Naive thymus-derived CD8-positive, alpha-beta T cell (primary cell): ENCODE measurements around the gene EPHA6. TPM values are rescaled to one million over a fixed set of nuclear protein-coding genes. Genes with fewer than 3 reads are reported as not detected.

Experiments
- ATAC-seq, 2 donors: fragments of 150-1000 bp; cut with Tn5 transposase in 1 of 2; sonication (Bioruptor Pico), chemical (Tn5 transposase) in 1 of 2; 1 replicate in 1 of 2; 2 replicates in 1 of 2; pipeline ENCODE4 v1.10.0; 2021; ENCODE audit warnings: mild to moderate bottlenecking in 2 of 2, moderate library complexity in 2 of 2
- POLR2A ChIA-PET: fragments of 350-600 bp; sonication (Branson Sonifier 250); formaldehyde crosslinking; loops from one replicate; lab custom pipeline; 2021; ENCODE audit warnings: antibody characterized with exemption; lab: Charles Lee
- DNase-seq, 10 donors: peaks; one replicate each; pipeline versions ENCODE4 v3.0.0 to v3.0.0-alpha.2; 2020 to 2022
- H3K27ac Mint-ChIP-seq, 10 donors: one replicate each; pipeline ENCODE4 v1.8.0; 2020 to 2022; ENCODE audit warnings: mild to moderate bottlenecking in 10 of 10, mixed read lengths in 10 of 10, moderate library complexity in 4 of 10, inconsistent platforms in 1 of 10
- H3K27me3 Mint-ChIP-seq, 5 donors: one replicate each; pipeline ENCODE4 v1.8.0; 2021 to 2022; ENCODE audit warnings: mixed read lengths in 5 of 5
- H3K36me3 Mint-ChIP-seq, 3 donors: one replicate each; pipeline ENCODE4 v1.8.0; 2020 to 2022; ENCODE audit warnings: mixed read lengths in 3 of 3, mild to moderate bottlenecking in 2 of 3, inconsistent platforms in 1 of 3
- H3K4me1 Mint-ChIP-seq, 4 donors: one replicate each; pipeline ENCODE4 v1.8.0; 2021 to 2022; ENCODE audit warnings: mixed read lengths in 4 of 4
- H3K4me3 Mint-ChIP-seq, 10 donors: one replicate each; pipeline ENCODE4 v1.8.0; 2020 to 2022; ENCODE audit warnings: mild to moderate bottlenecking in 10 of 10, mixed read lengths in 10 of 10, moderate library complexity in 6 of 10, inconsistent platforms in 1 of 10
- H3K9me3 Mint-ChIP-seq, 9 donors: one replicate each; pipeline ENCODE4 v1.8.0; 2020 to 2022; ENCODE audit warnings: mixed read lengths in 9 of 9, mild to moderate bottlenecking in 3 of 9, inconsistent platforms in 1 of 9, moderate library complexity in 1 of 9
- polyA plus RNA-seq, 3 donors: library from polyadenylated mRNA; unstranded; fragments of 300-500 nt; fragmentation: Illumina TruSeq; gene quantifications; one replicate each; pipeline ENCODE4 v1.2.3, GENCODE V29; 2021
- total RNA-seq, 8 experiments: library from RNA in 2 of 8; stranded (reverse) in 2 of 8; gene quantifications; one replicate each; pipeline ENCODE4 v1.2.3 and lab custom pipeline; 2021 to 2026

Gene EPHA6
- total and polyA plus RNA-seq, 5 experiments from 2014 or later, result not detected

DNA sequence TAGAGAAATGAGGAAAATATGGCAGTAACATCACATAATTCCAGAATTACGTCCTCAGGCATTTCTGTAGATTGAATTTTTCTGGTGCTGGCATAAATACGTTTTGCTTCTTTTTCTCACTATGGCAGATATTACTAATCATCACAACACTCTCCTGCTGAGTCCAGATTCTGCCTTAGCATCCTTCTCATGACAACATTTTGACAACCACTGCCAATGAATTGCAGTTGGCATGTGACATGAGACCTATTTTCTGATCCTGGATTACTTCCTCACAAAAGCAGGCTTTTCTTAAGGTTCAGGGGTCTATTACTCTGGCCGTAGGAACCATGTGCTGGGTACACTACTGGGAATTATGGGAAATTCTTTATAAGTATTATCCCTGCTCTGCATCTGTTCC, 927.6 kb downstream of the EPHA6 start:
- ATAC-seq, result no peak
- POLR2A ChIA-PET, result no interaction called here
- no peak for DNase-seq
- Mint-ChIP-seq H3K4me1 (no peaks in the 10 kb centered on the region), H3K27me3 (peaks cover 2 to 11% (median 7%) of the 10 kb centered on the region in 5 donors), H3K9me3 (no peaks in the 10 kb centered on the region), H3K4me3 (no peak overlapping the region), H3K27ac (no peak overlapping the region), H3K36me3 (no peaks in the 10 kb centered on the region)

DNA sequence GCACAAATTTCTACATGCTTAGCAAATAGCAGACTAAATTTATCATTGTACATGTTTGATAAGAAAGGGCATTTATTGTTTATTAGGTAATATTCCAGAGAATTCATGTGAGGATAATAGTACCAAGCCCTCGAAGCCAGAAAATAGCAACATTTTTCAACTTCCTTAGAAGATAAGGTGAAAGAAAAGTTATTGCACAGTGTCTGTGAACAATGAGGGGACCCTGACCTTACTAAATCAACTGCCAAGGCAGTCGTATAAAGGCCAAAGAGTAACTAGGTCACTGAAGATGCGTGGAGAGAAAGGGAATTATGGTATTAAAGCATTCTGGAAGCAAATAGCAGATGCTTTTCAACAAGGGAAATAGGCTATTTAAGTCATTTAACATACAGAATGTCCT, 929.9 kb downstream of the EPHA6 start:
- Mint-ChIP-seq H3K4me1 (no peaks in the 10 kb centered on the region), H3K27me3 (peaks cover 6 to 23% (median 9%) of the 10 kb centered on the region in 5 donors), H3K4me3 (no peak overlapping the region), H3K36me3 (no peaks in the 10 kb centered on the region), H3K27ac (no peak overlapping the region), H3K9me3 (no peaks in the 10 kb centered on the region)
- no peak for DNase-seq
- no peak for ATAC-seq
- POLR2A ChIA-PET, result no interaction called here

DNA sequence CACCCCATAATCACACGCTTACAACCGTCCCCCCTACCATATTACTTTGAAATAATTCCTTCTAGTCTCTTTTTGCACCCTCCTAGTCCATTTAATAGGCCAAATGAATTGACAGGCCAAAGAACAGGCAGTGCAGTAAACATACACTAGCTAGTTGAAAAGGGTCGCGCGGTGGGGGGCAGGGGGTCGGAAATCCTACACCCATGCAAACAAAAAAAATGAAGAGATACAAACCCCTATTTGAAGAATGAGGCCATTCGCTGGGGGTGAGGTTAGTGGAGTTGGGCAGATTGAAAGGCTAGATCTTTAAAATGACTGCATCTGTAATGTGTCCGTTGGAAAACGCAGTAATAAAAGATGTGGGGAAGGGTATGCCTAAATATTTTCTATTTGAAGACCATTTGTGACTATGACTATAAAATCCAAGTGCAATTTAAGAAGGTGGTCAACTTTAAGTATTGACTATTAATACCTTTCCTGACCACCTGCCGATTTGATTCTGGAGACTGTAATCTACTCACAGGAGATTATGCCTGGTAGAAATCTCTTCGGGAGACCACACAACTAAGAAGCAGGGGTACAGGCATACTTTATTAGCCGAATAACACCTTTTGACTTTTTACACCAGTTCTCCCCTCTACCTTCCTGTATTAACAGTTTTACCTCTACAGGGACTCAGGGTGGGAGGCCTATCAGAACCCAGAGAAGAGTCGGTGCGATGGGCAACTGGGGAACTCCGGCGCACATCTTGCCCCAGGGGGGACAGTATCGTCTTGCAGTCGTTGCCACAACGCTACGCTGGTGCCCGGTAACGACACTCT, 949.4 kb downstream of the EPHA6 start:
- peaks cover 0 to 5% (median under 1%) of the 10 kb centered on the region in 5 donors for H3K27me3 Mint-ChIP-seq
- no peak for DNase-seq
- peak overlapping the region; percentile 89 to 99 (median 98) for H3K27ac Mint-ChIP-seq
- ATAC-seq, result peak; percentile 67 to 68
- POLR2A ChIA-PET, result interaction anchor here (1.5 kb wide), 1 partner anchor 58 kb away, joined by 6 read pairs; the partner anchor contains the start of gene CRYBG3
- peaks cover 11 to 36% (median 33%) of the 10 kb centered on the region in 4 donors for H3K4me1 Mint-ChIP-seq
- H3K36me3 Mint-ChIP-seq, result peaks cover 0 to 2% (median 0%) of the 10 kb centered on the region in 3 donors
- H3K4me3 Mint-ChIP-seq, result peak overlapping the region; percentile 92 to 100 (median 98)
- no peaks in the 10 kb centered on the region for H3K9me3 Mint-ChIP-seq

DNA sequence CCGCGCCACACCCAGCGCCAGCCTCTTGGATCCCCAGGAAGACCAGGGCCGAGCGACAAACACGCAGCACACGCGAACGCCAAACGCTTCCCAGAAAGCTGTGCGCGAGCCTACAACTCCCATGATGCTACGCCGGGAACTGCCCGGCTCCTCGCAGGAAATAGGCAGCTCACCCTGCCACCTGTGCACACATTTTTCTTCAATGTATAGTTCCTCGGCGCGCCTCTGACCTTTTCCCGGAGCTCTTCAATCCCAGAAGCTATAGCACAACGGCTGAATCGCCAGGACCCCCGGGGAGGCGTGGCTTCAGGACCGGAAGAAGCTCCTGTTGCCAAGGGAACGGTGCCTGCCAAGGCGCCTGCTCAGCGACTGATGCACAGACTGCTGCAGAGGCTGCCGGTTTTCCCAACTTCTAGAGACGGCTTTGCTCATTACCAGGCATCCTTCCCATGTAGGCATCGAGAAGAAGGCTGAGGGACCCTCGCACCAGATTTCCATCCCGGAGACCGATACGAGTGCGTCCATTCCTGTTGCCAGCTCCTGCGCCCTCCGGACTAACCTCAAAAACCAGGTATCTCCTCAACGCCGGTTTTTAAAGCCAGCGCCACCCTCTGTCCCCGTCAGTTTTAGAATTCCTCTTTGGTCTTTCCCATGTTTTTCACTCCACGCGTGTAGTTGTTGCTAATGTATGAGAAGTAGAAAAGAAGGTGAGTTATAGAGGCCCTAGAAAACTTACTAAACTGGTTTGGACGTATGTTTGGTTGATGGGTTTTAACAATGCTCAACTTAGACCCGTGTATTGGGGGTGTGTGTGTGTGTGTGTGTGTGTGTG, 950.2 kb downstream of the EPHA6 start, which contains the start of gene ARL6:
TSS of gene ARL6 (plus strand) at position 352 of the 832 bp plus-strand sequence. CDS start 3,350 bp downstream, outside the sequence.
- Mint-ChIP-seq H3K4me3 (peak within 1 kb of the TSS; percentile 92 to 100 (median 98)), H3K4me1 (peaks cover 11 to 36% (median 33%) of the 10 kb centered on the region in 4 donors), H3K27ac (peak within 1 kb of the TSS; percentile 89 to 99 (median 98)), H3K27me3 (no peaks in the 10 kb centered on the region), H3K36me3 (peaks cover 3 to 9% (median 4%) of the 10 kb centered on the region in 3 donors), H3K9me3 (no peaks in the 10 kb centered on the region)
- ATAC-seq (peak; percentile 90 to 91), DNase-seq (peak; percentile 53 to 84 (median 64))
- POLR2A ChIA-PET, result interaction anchor here (1.5 kb wide), 1 partner anchor 57 kb away, joined by 6 read pairs; the partner anchor contains the start of gene CRYBG3

DNA sequence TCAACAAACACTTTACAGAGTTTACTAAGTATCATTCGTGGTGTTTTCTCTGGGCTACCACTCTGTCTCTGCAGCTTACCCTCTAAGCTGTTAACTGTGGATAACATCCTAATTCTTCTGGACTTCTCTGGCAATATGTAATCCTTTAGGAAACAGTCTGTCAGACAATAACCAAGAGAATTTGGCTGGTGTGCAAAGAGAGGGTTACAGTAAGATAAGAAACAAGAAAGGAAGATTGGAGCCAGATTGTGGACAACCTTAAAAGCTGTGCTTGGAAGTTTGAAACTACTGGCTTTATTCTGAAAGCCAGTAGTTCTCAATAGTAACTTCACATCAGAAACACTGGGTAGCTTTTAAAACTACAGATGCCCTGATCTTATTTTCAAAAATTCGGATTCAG, 950.9 kb downstream of the EPHA6 start:
- peak overlapping the region; percentile 92 to 100 (median 98) for H3K4me3 Mint-ChIP-seq
- POLR2A ChIA-PET, result no interaction called here
- DNase-seq, result no peak
- no peaks in the 10 kb centered on the region for H3K27me3 Mint-ChIP-seq
- peaks cover 11 to 38% (median 33%) of the 10 kb centered on the region in 4 donors for H3K4me1 Mint-ChIP-seq
- peaks cover 10 to 16% (median 11%) of the 10 kb centered on the region in 3 donors for H3K36me3 Mint-ChIP-seq
- H3K9me3 Mint-ChIP-seq, result no peaks in the 10 kb centered on the region
- no peak for ATAC-seq
- peak overlapping the region in 7 of 10 donors; percentile 63 to 99 (median 98) for H3K27ac Mint-ChIP-seq

DNA sequence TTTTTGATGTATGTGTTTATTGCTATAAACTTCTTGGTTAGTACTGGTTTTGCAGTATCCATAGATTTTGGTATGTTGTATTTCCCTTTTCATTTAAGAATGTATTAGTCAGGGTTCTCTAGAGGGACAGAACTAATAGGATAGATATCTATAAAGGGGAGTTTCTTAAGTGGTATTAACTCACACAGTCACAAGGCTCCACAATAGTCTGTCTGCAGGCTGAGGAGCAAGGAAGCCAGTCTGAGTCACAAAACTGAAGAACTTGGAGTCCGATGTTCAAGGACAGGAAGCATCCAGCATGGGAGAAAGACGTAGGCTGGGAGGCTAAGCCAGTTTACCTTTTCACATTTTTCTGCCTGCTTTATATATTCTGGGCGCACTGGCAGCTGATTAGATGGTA, 958.5 kb downstream of the EPHA6 start:
- no peak for DNase-seq
- Mint-ChIP-seq H3K27me3 (no peaks in the 10 kb centered on the region), H3K9me3 (peaks cover 0 to 3% (median 0%) of the 10 kb centered on the region in 9 donors), H3K27ac (no peak overlapping the region), H3K36me3 (peaks cover 27 to 63% (median 53%) of the 10 kb centered on the region in 3 donors), H3K4me1 (peaks cover 0 to 9% (median 1%) of the 10 kb centered on the region in 4 donors), H3K4me3 (no peak overlapping the region)
- POLR2A ChIA-PET, result no interaction called here
- no peak for ATAC-seq

DNA sequence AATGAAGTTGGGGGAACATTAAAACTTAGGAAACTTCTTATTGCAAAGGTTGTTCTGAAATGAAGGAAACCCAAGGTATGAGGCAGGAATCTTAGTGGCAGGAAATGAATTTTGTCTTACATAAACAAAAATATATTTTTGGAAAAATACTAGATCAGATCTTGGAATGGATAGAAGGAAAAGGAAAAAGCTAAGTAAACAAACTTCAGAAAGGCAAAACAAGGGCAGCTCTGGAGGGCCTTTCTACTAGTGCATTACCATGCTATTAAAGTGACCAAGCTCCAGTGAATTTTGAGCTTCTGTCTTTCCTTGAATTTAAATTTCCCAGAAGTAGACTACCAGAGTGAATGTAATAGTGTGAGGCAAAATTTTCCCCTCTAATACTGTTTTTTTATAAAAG, 963.8 kb downstream of the EPHA6 start:
- Mint-ChIP-seq H3K27ac (no peak overlapping the region), H3K4me1 (no peaks in the 10 kb centered on the region), H3K9me3 (no peaks in the 10 kb centered on the region), H3K4me3 (no peak overlapping the region), H3K27me3 (no peaks in the 10 kb centered on the region), H3K36me3 (peaks cover 3 to 39% (median 28%) of the 10 kb centered on the region in 3 donors)
- POLR2A ChIA-PET, result no interaction called here
- ATAC-seq (no peak), DNase-seq (no peak)

DNA sequence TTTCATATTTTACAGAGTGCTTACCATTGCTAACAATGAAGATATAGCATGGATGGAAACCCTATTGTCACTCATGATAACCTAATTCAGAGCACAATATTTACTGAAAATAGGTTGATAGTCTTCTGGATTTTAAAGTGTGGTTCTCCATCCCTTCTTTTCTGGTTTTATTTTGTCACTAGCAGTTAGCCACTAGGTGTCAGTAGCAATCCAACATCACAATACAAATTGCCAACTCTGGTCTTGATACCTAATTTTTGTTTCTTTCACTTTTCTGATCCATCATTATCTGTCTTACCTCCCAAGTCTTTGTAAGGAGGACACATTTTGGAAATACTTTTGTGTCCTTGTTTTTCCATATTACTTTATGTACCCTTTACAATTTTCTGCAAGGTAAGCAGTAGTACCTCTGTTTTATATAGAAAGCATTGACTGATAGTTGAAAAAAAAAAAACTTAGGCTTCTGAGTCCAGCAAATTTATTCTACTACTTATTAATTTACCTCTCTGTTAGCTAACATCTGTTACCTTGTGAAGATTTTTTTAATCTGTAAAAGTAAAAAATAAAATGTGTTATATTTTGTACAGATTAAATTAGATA, 979.1 kb downstream of the EPHA6 start:
- Mint-ChIP-seq H3K27me3 (no peaks in the 10 kb centered on the region), H3K4me3 (no peak overlapping the region), H3K4me1 (no peaks in the 10 kb centered on the region), H3K36me3 (peaks cover 0 to 8% (median 0%) of the 10 kb centered on the region in 3 donors), H3K9me3 (no peaks in the 10 kb centered on the region), H3K27ac (no peak overlapping the region)
- POLR2A ChIA-PET, result interaction anchor here (1.3 kb wide), 1 partner anchor 229 kb away, joined by 4 read pairs; no protein-coding TSS in a partner anchor
- ATAC-seq, result peak in 1 of 2 donors; percentile 40
- DNase-seq, result peak in 7 of 10 donors; percentile 9 to 70 (median 59)

DNA sequence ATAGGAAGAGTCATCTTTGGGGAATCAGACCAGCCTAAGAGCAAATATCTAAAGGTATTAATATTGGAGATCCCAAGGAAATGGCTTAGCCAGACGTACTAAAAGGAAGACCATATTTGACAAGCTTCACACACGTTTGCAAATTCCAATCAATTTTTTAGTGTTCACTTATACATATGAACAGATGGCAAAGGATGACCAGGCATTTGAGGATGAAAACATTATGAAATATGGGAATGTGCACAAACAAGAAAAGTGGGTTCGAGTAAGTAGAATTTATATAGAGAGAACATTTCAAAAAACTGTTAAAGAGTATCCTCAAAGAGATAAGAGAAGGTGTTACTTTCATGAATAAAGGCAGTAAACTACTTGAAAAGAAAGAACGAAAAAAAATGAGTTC, 981.6 kb downstream of the EPHA6 start:
- no peak for DNase-seq
- no peaks in the 10 kb centered on the region for H3K9me3 Mint-ChIP-seq
- POLR2A ChIA-PET, result interaction anchor here (0.6 kb wide), 1 partner anchor 32 kb away, joined by 3 read pairs; no protein-coding TSS in a partner anchor
- no peak overlapping the region for H3K27ac Mint-ChIP-seq
- H3K36me3 Mint-ChIP-seq, result peaks cover 0 to 3% (median under 1%) of the 10 kb centered on the region in 3 donors
- H3K4me1 Mint-ChIP-seq, result no peaks in the 10 kb centered on the region
- H3K27me3 Mint-ChIP-seq, result no peaks in the 10 kb centered on the region
- ATAC-seq, result no peak
- H3K4me3 Mint-ChIP-seq, result no peak overlapping the region
